Iris pigment epithelial cell (primary cell): ENCODE measurements around the gene HRH4.

Experiments
- DNase-seq: peaks from one replicate; pipeline ENCODE4 v3.0.0-alpha.2; 2011; ENCODE audit warnings: low read depth

HRH4 gene

DNA sequence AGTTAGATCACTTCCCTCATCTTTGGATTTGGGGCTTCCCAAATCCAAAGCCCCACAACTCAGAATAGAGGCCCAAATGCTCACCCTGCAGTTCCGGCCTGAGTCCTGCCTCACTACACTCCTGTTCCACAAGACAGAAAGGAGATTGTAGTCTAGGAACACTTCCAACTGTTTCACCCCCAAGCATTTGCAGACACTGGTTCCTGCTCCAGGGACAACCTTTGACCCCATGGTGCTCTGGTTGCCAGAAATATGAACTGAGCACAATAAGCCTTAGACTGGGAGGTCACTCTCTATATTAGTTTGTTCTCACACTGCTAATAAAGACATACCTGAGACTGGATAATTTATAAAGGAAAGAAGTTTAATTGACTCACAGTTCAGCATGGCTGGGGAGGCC lies 49.0 kb downstream of the HRH4 start:
- DNase-seq = no peak

DNA sequence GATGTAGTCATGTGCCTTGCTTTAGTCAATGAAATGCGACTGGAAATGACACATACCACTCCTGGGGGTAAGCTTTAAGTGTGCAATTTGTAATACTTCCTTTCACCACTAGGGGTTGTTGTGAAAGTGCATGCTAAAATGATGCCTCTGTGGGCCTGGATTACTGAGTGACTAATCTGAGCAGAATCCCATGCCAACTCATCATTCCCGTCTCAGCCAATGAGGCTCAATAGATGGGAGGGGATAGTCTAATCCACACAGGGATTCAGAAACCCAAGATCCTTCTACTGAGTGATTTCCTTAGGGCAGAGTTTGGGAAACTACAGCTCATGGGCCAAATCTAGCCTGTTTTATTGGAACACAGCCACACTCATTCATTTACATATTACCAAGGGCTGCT lies 54.0 kb downstream of the HRH4 start:
- DNase-seq = peak; percentile 67

DNA sequence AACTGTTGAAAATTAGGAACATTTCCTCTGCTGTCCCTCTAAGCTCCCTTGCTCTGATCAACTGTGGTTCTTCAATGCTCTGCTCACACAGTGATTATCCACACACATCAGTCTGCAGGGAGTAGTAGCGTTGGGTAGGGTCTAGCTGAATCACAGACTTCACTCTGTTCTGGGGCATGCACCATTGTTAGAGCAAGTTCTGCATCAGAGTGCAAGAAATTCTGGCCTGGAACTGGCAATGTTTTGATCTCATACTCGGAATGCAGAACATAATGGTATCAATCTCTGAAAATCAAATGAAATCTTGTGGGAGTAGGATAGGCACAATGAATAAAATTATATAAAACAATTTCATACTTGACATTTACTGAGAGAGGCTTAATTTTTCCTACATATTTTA lies 55.3 kb downstream of the HRH4 start:
- no peak for DNase-seq

- DNase-seq = no peak
These were observed 55.8 kb downstream of the HRH4 start for GRCh38 chr18:24516261-24516660.

GRCh38 chr18:24517554-24517953 lies 57.1 kb downstream of the HRH4 start:
- no peak for DNase-seq

GRCh38 chr18:24518596-24518995 lies 58.2 kb downstream of the HRH4 start:
- no peak for DNase-seq
